ENCODE measurements around the gene NCF2. TPM values are rescaled to one million over a fixed set of nuclear protein-coding genes. Genes with fewer than 3 reads are reported as not detected.

The NCF2 gene
- total RNA-seq, 1 experiment from 2014 or later: 65.5 TPM

GRCh38 chr1:183559061-183559460 is 31.2 kb downstream of the NCF2 start:
- Histone ChIP-seq H3K9me3 (ENCODE audit: insufficient read depth, low read depth) (no peaks in the 10 kb centered on the region), H3K27ac (no peak overlapping the region), H3K36me3 (ENCODE audit: low read depth) (peaks cover 43% of the 10 kb centered on the region), H2AFZ (no peak overlapping the region), H3K9me2 (ENCODE audit: insufficient read depth) (no peaks in the 10 kb centered on the region), H3K27me3 (ENCODE audit: insufficient read depth, low read depth) (no peaks in the 10 kb centered on the region), H3F3A (ENCODE audit: insufficient read depth, low read depth) (peaks cover 33% of the 10 kb centered on the region), H3K4me3 (no peak overlapping the region), H3K4me2 (no peak overlapping the region), H3K79me2 (ENCODE audit: low read depth) (no peaks in the 10 kb centered on the region), H4K20me1 (ENCODE audit: insufficient read depth) (no peaks in the 10 kb centered on the region), H3K4me1 (replicated peaks; ENCODE audit: insufficient read depth) (no peaks in the 10 kb centered on the region)
- ChIA-PET CTCF (no interaction called here), POLR2A (ENCODE audit: unreplicated experiment) (no interaction called here)
- no peak for DNase-seq
- BruUV-seq (replicated peaks): no TSS peak
- intact Hi-C loops (cut with micrococcal nuclease; ENCODE audit: unreplicated experiment): loop anchor here (10.0 kb wide), 1 partner anchor 594 kb away; no protein-coding TSS in a partner anchor
- TF ChIP-seq, protein P1, sequence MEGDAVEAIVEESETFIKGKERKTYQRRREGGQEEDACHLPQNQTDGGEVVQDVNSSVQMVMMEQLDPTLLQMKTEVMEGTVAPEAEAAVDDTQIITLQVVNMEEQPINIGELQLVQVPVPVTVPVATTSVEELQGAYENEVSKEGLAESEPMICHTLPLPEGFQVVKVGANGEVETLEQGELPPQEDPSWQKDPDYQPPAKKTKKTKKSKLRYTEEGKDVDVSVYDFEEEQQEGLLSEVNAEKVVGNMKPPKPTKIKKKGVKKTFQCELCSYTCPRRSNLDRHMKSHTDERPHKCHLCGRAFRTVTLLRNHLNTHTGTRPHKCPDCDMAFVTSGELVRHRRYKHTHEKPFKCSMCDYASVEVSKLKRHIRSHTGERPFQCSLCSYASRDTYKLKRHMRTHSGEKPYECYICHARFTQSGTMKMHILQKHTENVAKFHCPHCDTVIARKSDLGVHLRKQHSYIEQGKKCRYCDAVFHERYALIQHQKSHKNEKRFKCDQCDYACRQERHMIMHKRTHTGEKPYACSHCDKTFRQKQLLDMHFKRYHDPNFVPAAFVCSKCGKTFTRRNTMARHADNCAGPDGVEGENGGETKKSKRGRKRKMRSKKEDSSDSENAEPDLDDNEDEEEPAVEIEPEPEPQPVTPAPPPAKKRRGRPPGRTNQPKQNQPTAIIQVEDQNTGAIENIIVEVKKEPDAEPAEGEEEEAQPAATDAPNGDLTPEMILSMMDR (conservative IDR thresholded peaks at IDR 0.05): no peak
- TF ChIP-seq EZH2 (IDR thresholded peaks at IDR 0.05; ENCODE audit: low read depth): no peak

DNA sequence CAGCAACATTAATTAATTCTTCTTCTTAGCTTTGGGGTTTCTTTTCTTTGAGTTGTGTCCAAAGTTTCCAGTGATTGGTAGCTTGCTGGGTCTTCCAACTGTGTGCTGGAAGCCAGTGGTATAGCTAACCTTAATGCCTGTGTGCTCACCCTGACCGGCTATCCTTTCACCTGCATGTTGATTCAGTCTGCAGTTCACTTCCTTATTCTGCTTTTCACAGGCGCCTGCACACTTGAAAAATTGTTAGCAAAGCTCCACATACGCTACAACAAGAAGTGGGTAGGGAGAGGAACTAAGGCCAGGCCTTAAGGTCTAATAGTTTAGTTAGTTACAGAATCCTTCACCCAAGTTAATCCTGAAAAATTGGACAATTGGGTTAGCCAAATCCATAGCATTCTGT is 35.7 kb downstream of the NCF2 start:
- peaks cover 57% of the 10 kb centered on the region for H3K36me3 ChIP-seq (ENCODE audit: low read depth)
- intact Hi-C loops (cut with micrococcal nuclease; ENCODE audit: unreplicated experiment): loop anchor here (10.0 kb wide), 1 partner anchor 590 kb away; no protein-coding TSS in a partner anchor
- no peak for DNase-seq
- H3K27me3 ChIP-seq (ENCODE audit: insufficient read depth, low read depth): no peaks in the 10 kb centered on the region
- no peak overlapping the region for H3K27ac ChIP-seq
- BruUV-seq (replicated peaks): no TSS peak
- H3F3A ChIP-seq (ENCODE audit: insufficient read depth, low read depth): peaks cover 54% of the 10 kb centered on the region
- H3K4me1 ChIP-seq (replicated peaks; ENCODE audit: insufficient read depth): no peaks in the 10 kb centered on the region
- H3K79me2 ChIP-seq (ENCODE audit: low read depth): no peaks in the 10 kb centered on the region
- no peak overlapping the region for H3K4me2 ChIP-seq
- TF ChIP-seq, protein P1 (conservative IDR thresholded peaks at IDR 0.05): no peak
- no peak for TF ChIP-seq EZH2 (IDR thresholded peaks at IDR 0.05; ENCODE audit: low read depth)
- no peaks in the 10 kb centered on the region for H3K9me2 ChIP-seq (ENCODE audit: insufficient read depth)
- POLR2A ChIA-PET (ENCODE audit: unreplicated experiment): no interaction called here
- H3K4me3 ChIP-seq: no peak overlapping the region
- H4K20me1 ChIP-seq (ENCODE audit: insufficient read depth): no peaks in the 10 kb centered on the region
- no peak overlapping the region for H2AFZ ChIP-seq
- CTCF ChIA-PET: interaction anchor here (0.6 kb wide), 1 partner anchor 141 kb away, joined by 5 read pairs; no protein-coding TSS in a partner anchor
- H3K9me3 ChIP-seq (ENCODE audit: insufficient read depth, low read depth): no peaks in the 10 kb centered on the region

DNA sequence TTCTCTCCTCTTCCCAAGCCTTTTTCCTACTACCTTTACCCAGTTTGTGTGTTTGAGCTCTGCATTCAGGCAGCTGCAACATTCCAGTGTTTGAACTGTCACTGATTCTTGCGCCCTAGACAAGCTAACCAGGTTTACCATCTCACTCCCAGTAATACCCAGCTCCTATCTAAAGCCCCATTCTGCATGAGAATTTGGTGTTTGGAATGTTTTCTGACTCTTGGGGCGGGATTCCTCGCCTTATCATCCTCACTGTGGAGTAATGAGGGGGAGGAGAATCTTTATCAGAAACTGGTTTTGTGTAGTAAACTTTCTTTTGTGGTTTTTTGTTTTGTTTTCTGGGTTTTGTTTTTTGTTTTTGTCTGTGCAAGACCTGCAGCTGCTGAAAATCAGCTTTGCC is 36.5 kb downstream of the NCF2 start:
- Histone ChIP-seq H3K27ac (no peak overlapping the region), H2AFZ (no peak overlapping the region), H3K9me2 (ENCODE audit: insufficient read depth) (no peaks in the 10 kb centered on the region), H3K36me3 (ENCODE audit: low read depth) (peaks cover 56% of the 10 kb centered on the region), H3K4me1 (replicated peaks; ENCODE audit: insufficient read depth) (no peaks in the 10 kb centered on the region), H3K4me2 (no peak overlapping the region), H3K79me2 (ENCODE audit: low read depth) (no peaks in the 10 kb centered on the region), H3K4me3 (no peak overlapping the region), H3K27me3 (ENCODE audit: insufficient read depth, low read depth) (no peaks in the 10 kb centered on the region), H3K9me3 (ENCODE audit: insufficient read depth, low read depth) (no peaks in the 10 kb centered on the region), H4K20me1 (ENCODE audit: insufficient read depth) (no peaks in the 10 kb centered on the region), H3F3A (ENCODE audit: insufficient read depth, low read depth) (peaks cover 51% of the 10 kb centered on the region)
- TF ChIP-seq, protein P1 (conservative IDR thresholded peaks at IDR 0.05): no peak
- no peak for TF ChIP-seq EZH2 (IDR thresholded peaks at IDR 0.05; ENCODE audit: low read depth)
- no peak for DNase-seq
- POLR2A ChIA-PET (ENCODE audit: unreplicated experiment): no interaction called here
- intact Hi-C loops (cut with micrococcal nuclease; ENCODE audit: unreplicated experiment): loop anchor here (2.0 to 10.0 kb wide), 2 partner anchors 69 to 589 kb away; no protein-coding TSS in a partner anchor
- no TSS peak for BruUV-seq (replicated peaks)
- CTCF ChIA-PET: no interaction called here
